Stimulated activated naive CD4-positive, alpha-beta T cell treated with Interleukin-2 at 50 U/mL for 16 hours (primary cell): ENCODE measurements around the gene PPM1F.

Experiments
- DNase-seq: peaks from one replicate; lab custom pipeline; 2025; lab: John Stamatoyannopoulos, UW

The PPM1F gene

GRCh38 chr22:21975854-21976345 is 23.3 kb upstream of the PPM1F start:
- DNase-seq, result no peak

- no peak for DNase-seq
These were observed 22.6 kb upstream of the PPM1F start for GRCh38 chr22:21975273-21975672.

- DNase-seq, result no peak
These were observed 21.5 kb upstream of the PPM1F start for GRCh38 chr22:21974058-21974649.

GRCh38 chr22:21972806-21973205 is 20.2 kb upstream of the PPM1F start:
- DNase-seq, result no peak

GRCh38 chr22:21972293-21972779 is 19.7 kb upstream of the PPM1F start:
- DNase-seq, result peak; percentile 24

GRCh38 chr22:21971858-21972275 is 19.2 kb upstream of the PPM1F start:
- no peak for DNase-seq

GRCh38 chr22:21970800-21971617 is 18.4 kb upstream of the PPM1F start:
- DNase-seq, result no peak

- no peak for DNase-seq
These were observed 17.6 kb upstream of the PPM1F start for GRCh38 chr22:21970037-21970799.

- no peak for DNase-seq
These were observed 15.9 kb upstream of the PPM1F start for GRCh38 chr22:21968452-21969129.

GRCh38 chr22:21967693-21968271 is 15.1 kb upstream of the PPM1F start:
- no peak for DNase-seq

GRCh38 chr22:21966643-21967516 is 14.2 kb upstream of the PPM1F start:
- DNase-seq, result no peak

GRCh38 chr22:21965762-21966288 is 13.2 kb upstream of the PPM1F start:
- no peak for DNase-seq

GRCh38 chr22:21964918-21965484 is 12.4 kb upstream of the PPM1F start:
- DNase-seq, result no peak

GRCh38 chr22:21964234-21964633 is 11.6 kb upstream of the PPM1F start:
- DNase-seq, result no peak

GRCh38 chr22:21963790-21964211 is 11.2 kb upstream of the PPM1F start:
- no peak for DNase-seq

GRCh38 chr22:21963286-21963685 is 10.6 kb upstream of the PPM1F start:
- no peak for DNase-seq

GRCh38 chr22:21962655-21962949 is 10.0 kb upstream of the PPM1F start:
- no peak for DNase-seq

GRCh38 chr22:21961886-21962654 is 9.4 kb upstream of the PPM1F start:
- no peak for DNase-seq

GRCh38 chr22:21961127-21961867 is 8.6 kb upstream of the PPM1F start:
- DNase-seq, result no peak
